ENCODE data around the gene CTSF. TPM values are rescaled to one million over a fixed set of nuclear protein-coding genes. Genes with fewer than 3 reads are reported as not detected.

CTSF gene
- polyA plus RNA-seq, 1 donor (not counting 4 experiments of a cell fraction or from before 2014, with no cell fraction given), result 3.2 TPM

- Histone ChIP-seq H3K36me3 (ENCODE audit: control insufficient read depth in 2 of 2, extremely low read depth in 1 of 2, insufficient read depth in 2 of 2, low read length in 2 of 2) (peaks cover 0 to 10% of the 10 kb centered on the region in 2 experiments), H3K4me3 (ENCODE audit: control insufficient read depth in 2 of 3, extremely low read depth in 1 of 3, insufficient read depth in 2 of 3, low read depth in 1 of 3, low read length in 3 of 3) (no peak overlapping the region), H2AFZ (ENCODE audit: control insufficient read depth, low read length) (no peak overlapping the region), H3K9me1 (ENCODE audit: control insufficient read depth, extremely low read depth, insufficient read depth, low read length) (no peaks in the 10 kb centered on the region), H3K4me2 (ENCODE audit: control insufficient read depth, extremely low read depth, insufficient read depth, low read depth, low read length) (no peak overlapping the region), H3K27me3 (ENCODE audit: control insufficient read depth, extremely low read depth, insufficient read depth, low read length) (peaks cover 12% of the 10 kb centered on the region), H3K9ac (ENCODE audit: control insufficient read depth, extremely low read depth, insufficient read depth, low read length) (no peak overlapping the region), H3K9me3 (ENCODE audit: control insufficient read depth, low read depth, low read length) (no peaks in the 10 kb centered on the region), H4K20me1 (ENCODE audit: control insufficient read depth, extremely low read depth, insufficient read depth, low read length) (no peaks in the 10 kb centered on the region), H3K4me1 (ENCODE audit: control insufficient read depth, extremely low read depth, insufficient read depth, low read length) (peaks cover 6% of the 10 kb centered on the region), H3K79me2 (ENCODE audit: control insufficient read depth, insufficient read depth, low read length) (no peaks in the 10 kb centered on the region), H3K27ac (ENCODE audit: control insufficient read depth, insufficient read depth, low read length) (no peak overlapping the region)
- DNase-seq (ENCODE audit: low read depth, low spot score), result no peak
- dilution Hi-C loops (cut with MboI; ENCODE audit: extremely low pct_ligation_motif_present, low sequenced_read_pairs), result no loop called here
- FAIRE-seq, result no peak
- TF ChIP-seq CTCF (optimal IDR thresholded peaks at IDR 0.05 in 1 of 3, IDR thresholded peaks at IDR 0.05 in 1 of 3, conservative IDR thresholded peaks at IDR 0.05 in 1 of 3; ENCODE audit: extremely low read depth in 1 of 3, insufficient read depth in 2 of 3, low read length in 3 of 3) (no peak), EZH2 (IDR thresholded peaks at IDR 0.05; ENCODE audit: low read length) (no peak)
Observed at GRCh38 chr11:66543263-66544107, 24.9 kb downstream of the CTSF start.

- Histone ChIP-seq H3K79me2 (ENCODE audit: control insufficient read depth, insufficient read depth, low read length) (no peaks in the 10 kb centered on the region), H3K9me3 (ENCODE audit: control insufficient read depth, low read depth, low read length) (no peaks in the 10 kb centered on the region), H3K9ac (ENCODE audit: control insufficient read depth, extremely low read depth, insufficient read depth, low read length) (no peak overlapping the region), H3K4me3 (ENCODE audit: control insufficient read depth in 2 of 3, extremely low read depth in 1 of 3, insufficient read depth in 2 of 3, low read depth in 1 of 3, low read length in 3 of 3) (no peak overlapping the region), H3K36me3 (ENCODE audit: control insufficient read depth in 2 of 2, extremely low read depth in 1 of 2, insufficient read depth in 2 of 2, low read length in 2 of 2) (peaks cover 0 to 10% of the 10 kb centered on the region in 2 experiments), H4K20me1 (ENCODE audit: control insufficient read depth, extremely low read depth, insufficient read depth, low read length) (no peaks in the 10 kb centered on the region), H2AFZ (ENCODE audit: control insufficient read depth, low read length) (no peak overlapping the region), H3K4me2 (ENCODE audit: control insufficient read depth, extremely low read depth, insufficient read depth, low read depth, low read length) (no peak overlapping the region), H3K4me1 (ENCODE audit: control insufficient read depth, extremely low read depth, insufficient read depth, low read length) (peaks cover 6% of the 10 kb centered on the region), H3K27ac (ENCODE audit: control insufficient read depth, insufficient read depth, low read length) (no peak overlapping the region), H3K9me1 (ENCODE audit: control insufficient read depth, extremely low read depth, insufficient read depth, low read length) (no peaks in the 10 kb centered on the region), H3K27me3 (ENCODE audit: control insufficient read depth, extremely low read depth, insufficient read depth, low read length) (peaks cover 3% of the 10 kb centered on the region)
- DNase-seq (ENCODE audit: low read depth, low spot score), result no peak
- no peak for TF ChIP-seq CTCF (optimal IDR thresholded peaks at IDR 0.05 in 1 of 3, IDR thresholded peaks at IDR 0.05 in 1 of 3, conservative IDR thresholded peaks at IDR 0.05 in 1 of 3; ENCODE audit: extremely low read depth in 1 of 3, insufficient read depth in 2 of 3, low read length in 3 of 3)
- FAIRE-seq, result no peak
- dilution Hi-C loops (cut with MboI; ENCODE audit: extremely low pct_ligation_motif_present, low sequenced_read_pairs), result no loop called here
Observed at GRCh38 chr11:66542362-66542761, 26.0 kb downstream of the CTSF start.
